ENCODE results near the gene ZBTB16. TPM values are rescaled to one million over a fixed set of nuclear protein-coding genes. Genes with fewer than 3 reads are reported as not detected.

Gene ZBTB16
- total and polyA plus RNA-seq, 2 donors (not counting 3 experiments of a cell fraction or from before 2014, with no cell fraction given) = 9.8 to 20.3 TPM

- Histone ChIP-seq H4K20me1 (replicated peaks; ENCODE audit: control insufficient read depth, extremely low read depth, insufficient read depth, low read length) (no peaks in the 10 kb centered on the region), H3K4me1 (ENCODE audit: control insufficient read depth, extremely low read depth, insufficient read depth, low read length) (peaks cover 30% of the 10 kb centered on the region), H3K27ac (ENCODE audit: insufficient read depth, low read depth, low read length) (no peak overlapping the region), H3K79me2 (ENCODE audit: control insufficient read depth, insufficient read depth, low read length) (no peaks in the 10 kb centered on the region), H3K9ac (replicated peaks; ENCODE audit: extremely low read depth, insufficient read depth, low read length) (no peak overlapping the region), H2AFZ (ENCODE audit: low read depth, low read length) (no peak overlapping the region), H3K27me3 (ENCODE audit: control insufficient read depth in 2 of 2, insufficient read depth in 2 of 2, low read length in 2 of 2) (peaks cover 0 to 1% of the 10 kb centered on the region in 2 experiments), H3K36me3 (ENCODE audit: control insufficient read depth in 2 of 2, extremely low read depth in 1 of 2, insufficient read depth in 2 of 2, low read length in 2 of 2) (no peaks in the 10 kb centered on the region), H3K9me3 (replicated peaks; ENCODE audit: control insufficient read depth, insufficient read depth, low read length) (no peaks in the 10 kb centered on the region), H3K4me2 (ENCODE audit: insufficient read depth, low read length) (no peak overlapping the region), H3K9me1 (replicated peaks; ENCODE audit: control insufficient read depth, extremely low read depth, insufficient read depth, low read length) (no peaks in the 10 kb centered on the region), H3K4me3 (replicated peaks in 1 of 3; ENCODE audit: insufficient read depth in 1 of 3, low read depth in 1 of 3, low read length in 3 of 3) (no peak overlapping the region)
- CTCF ChIA-PET = interaction anchor here (1.2 to 2.3 kb wide), 3 partner anchors 8 to 62 kb away, joined by 3 to 27 read pairs (median 5); no protein-coding TSS in a partner anchor
- no TSS peak for BruUV-seq (replicated peaks)
- intact Hi-C loops (cut with micrococcal nuclease) = loop anchor here (5.0 to 10.0 kb wide), 3 partner anchors 282 to 1222 kb away; partner anchors contain the start of gene CADM1
- dilution Hi-C loops (cut with MboI; ENCODE audit: extremely low pct_ligation_motif_present, low sequenced_read_pairs) = no loop called here
- POLR2A ChIA-PET = interaction anchor here (1.4 kb wide), 1 partner anchor 8 kb away, joined by 3 read pairs; no protein-coding TSS in a partner anchor
- FAIRE-seq (no peak), DNase-seq (ENCODE audit: low read depth, low spot score) (no peak)
- no peak for TF ChIP-seq POLR2AphosphoS5 (IDR thresholded peaks at IDR 0.05; ENCODE audit: insufficient read depth, low read depth, low read length)
- TF ChIP-seq POLR2A (IDR thresholded peaks at IDR 0.05; ENCODE audit: low read depth, low read length) = no peak
- TF ChIP-seq, protein P1, sequence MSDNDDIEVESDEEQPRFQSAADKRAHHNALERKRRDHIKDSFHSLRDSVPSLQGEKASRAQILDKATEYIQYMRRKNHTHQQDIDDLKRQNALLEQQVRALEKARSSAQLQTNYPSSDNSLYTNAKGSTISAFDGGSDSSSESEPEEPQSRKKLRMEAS (IDR thresholded peaks at IDR 0.05; ENCODE audit: insufficient read depth, insufficient read length) = no peak
These were observed 223.0 kb downstream of the ZBTB16 start for GRCh38 chr11:114282488-114282887.

- POLR2A ChIA-PET = no interaction called here
- no TSS peak for BruUV-seq (replicated peaks)
These were observed 223.9 kb downstream of the ZBTB16 start for GRCh38 chr11:114283422-114283821.

More at GRCh38 chr11:114283422-114283821, 223.9 kb downstream of the ZBTB16 start:
- no peaks in the 10 kb centered on the region for H4K20me1 ChIP-seq (replicated peaks; ENCODE audit: control insufficient read depth, extremely low read depth, insufficient read depth, low read length)
- H3K9me1 ChIP-seq (replicated peaks; ENCODE audit: control insufficient read depth, extremely low read depth, insufficient read depth, low read length) = no peaks in the 10 kb centered on the region
- H3K4me1 ChIP-seq (ENCODE audit: control insufficient read depth, extremely low read depth, insufficient read depth, low read length) = peaks cover 35% of the 10 kb centered on the region
- FAIRE-seq (peak; percentile 35), DNase-seq (ENCODE audit: low read depth, low spot score) (no peak)
- H3K9me3 ChIP-seq (replicated peaks; ENCODE audit: control insufficient read depth, insufficient read depth, low read length) = no peaks in the 10 kb centered on the region
- H3K36me3 ChIP-seq (ENCODE audit: control insufficient read depth in 2 of 2, extremely low read depth in 1 of 2, insufficient read depth in 2 of 2, low read length in 2 of 2) = no peaks in the 10 kb centered on the region
- H3K9ac ChIP-seq (replicated peaks; ENCODE audit: extremely low read depth, insufficient read depth, low read length) = no peak overlapping the region
- dilution Hi-C loops (cut with MboI; ENCODE audit: extremely low pct_ligation_motif_present, low sequenced_read_pairs) = no loop called here
- no peak overlapping the region for H3K27ac ChIP-seq (ENCODE audit: insufficient read depth, low read depth, low read length)
- H3K4me3 ChIP-seq (replicated peaks in 1 of 3; ENCODE audit: insufficient read depth in 1 of 3, low read depth in 1 of 3, low read length in 3 of 3) = no peak overlapping the region
- no peak overlapping the region for H2AFZ ChIP-seq (ENCODE audit: low read depth, low read length)
- H3K27me3 ChIP-seq (ENCODE audit: control insufficient read depth in 2 of 2, insufficient read depth in 2 of 2, low read length in 2 of 2) = no peaks in the 10 kb centered on the region
- CTCF ChIA-PET = interaction anchor here (1.2 kb wide), 1 partner anchor 61 kb away, joined by 3 read pairs; no protein-coding TSS in a partner anchor
- intact Hi-C loops (cut with micrococcal nuclease) = loop anchor here (5.0 to 10.0 kb wide), 3 partner anchors 281 to 1221 kb away; partner anchors contain the start of gene CADM1
- no peak overlapping the region for H3K4me2 ChIP-seq (ENCODE audit: insufficient read depth, low read length)
- H3K79me2 ChIP-seq (ENCODE audit: control insufficient read depth, insufficient read depth, low read length) = no peaks in the 10 kb centered on the region
- TF ChIP-seq, protein P1 (IDR thresholded peaks at IDR 0.05; ENCODE audit: insufficient read depth, insufficient read length) = no peak
- TF ChIP-seq GATA2 (IDR thresholded peaks at IDR 0.05; ENCODE audit: insufficient read depth, insufficient read length, low read depth, low read length) = no peak
- TF ChIP-seq FOS (IDR thresholded peaks at IDR 0.05; ENCODE audit: borderline replicate concordance, insufficient read depth, low read length) = no peak
- TF ChIP-seq POLR2A (IDR thresholded peaks at IDR 0.05; ENCODE audit: low read depth, low read length) = no peak

All from endothelial cell of umbilical vein (primary cell).